GM12878 (cell line): Measurements from ENCODE around the gene KCNK5. TPM values are rescaled to one million over a fixed set of nuclear protein-coding genes. Genes with fewer than 3 reads are reported as not detected.
A peak's percentile ranks its signal among the peaks of the same experiment; 100 is the strongest.

Experiments used
- ATAC-seq: fragments of 200-7000 bp; cut with Tn5 transposase; 3 replicates; pipeline ENCODE4 v1.9.1; 2020; ENCODE audit warnings: mild to moderate bottlenecking, moderate library complexity
- BruUV-seq: library from RNA; stranded (reverse); fragments of 400-500 nt; replicated peaks from 2 replicates; lab custom pipeline; 2021; lab: Mats Ljungman, UMichigan
- CTCF ChIA-PET: fragments of 300-600 bp; sonication (Branson Sonifier 250); formaldehyde crosslinking; extraction: SDS; loops from one replicate; lab custom pipeline; 2021; ENCODE audit warnings: inconsistent platforms; lab: Yijun Ruan, JAX
- POLR2A ChIA-PET: fragments of 350-600 bp; formaldehyde crosslinking; extraction: SDS; loops from one replicate; lab custom pipeline; 2021; ENCODE audit warnings: inconsistent platforms; lab: Charles Lee
- RAD21 ChIA-PET: fragments of 300-600 bp; sonication (Branson Sonifier 250); formaldehyde crosslinking; loops from one replicate; lab custom pipeline; 2023; ENCODE audit warnings: antibody characterized with exemption; ENCODE audit not compliant: unreplicated experiment; lab: Charles Lee
- SMC1A ChIA-PET: fragments of 300-600 bp; sonication (Branson Sonifier 250); formaldehyde crosslinking; loops from one replicate; lab custom pipeline; 2023; ENCODE audit not compliant: unreplicated experiment, uncharacterized antibody; lab: Charles Lee
- DNase-seq: peaks from one replicate; pipeline ENCODE4 v3.0.0-alpha.2; 2011; ENCODE audit warnings: low read depth, low spot score
- FAIRE-seq: peaks from 3 replicates; lab custom pipeline; 2011; peaks lifted over from hg19 to GRCh38; lab: Jason Lieb, UNC
- H2AFZ ChIP-seq: 2 replicates; pipeline ENCODE4 v1.6.0; 2011; ENCODE audit warnings: low read depth, low read length, control low read depth; ENCODE audit not compliant: control insufficient read depth
- H3K27ac ChIP-seq: 2 replicates; pipeline ENCODE4 v1.5.1; 2011; ENCODE audit warnings: control low read depth; ENCODE audit not compliant: control insufficient read depth, insufficient read depth
- H3K27me3 ChIP-seq, 2 experiments: replicated peaks in 1 of 2; 2 replicates each; pipeline versions ENCODE4 v1.6.0 to v1.6.1; 2011; ENCODE audit warnings: low read length in 1 of 2; ENCODE audit not compliant: control insufficient read depth in 2 of 2, insufficient read depth in 2 of 2
- H3K36me3 ChIP-seq, 2 experiments: 2 replicates each; pipeline ENCODE4 v1.5.1; 2011; ENCODE audit warnings: low read length in 1 of 2; ENCODE audit not compliant: control insufficient read depth in 2 of 2, insufficient read depth in 2 of 2
- H3K4me1 ChIP-seq: 2 replicates; pipeline ENCODE4 v1.6.1; 2011; ENCODE audit warnings: mild to moderate bottlenecking, low read length, moderate library complexity, mixed read lengths; ENCODE audit not compliant: control insufficient read depth, insufficient read depth
- H3K4me2 ChIP-seq: 2 replicates; pipeline ENCODE4 v1.6.0; 2011; ENCODE audit warnings: control low read depth; ENCODE audit not compliant: control insufficient read depth, insufficient read depth
- H3K4me3 ChIP-seq: fragments of 200-600 bp; sonication (generic); 2 replicates; pipeline ENCODE4 v1.5.1; 2016
- H3K79me2 ChIP-seq: 2 replicates; pipeline ENCODE4 v1.6.0; 2011; ENCODE audit warnings: low read length; ENCODE audit not compliant: control insufficient read depth, insufficient read depth
- H3K9ac ChIP-seq: 2 replicates; pipeline ENCODE4 v1.8.0; 2011; ENCODE audit warnings: low read length, control low read depth, mixed read lengths; ENCODE audit not compliant: control insufficient read depth, insufficient read depth
- H3K9me3 ChIP-seq: replicated peaks from 3 replicates; pipeline ENCODE4 v1.5.1; 2011; ENCODE audit warnings: mild to moderate bottlenecking, low read length; ENCODE audit not compliant: control insufficient read depth, insufficient read depth
- H4K20me1 ChIP-seq: 2 replicates; pipeline ENCODE4 v1.6.0; 2011; ENCODE audit not compliant: control insufficient read depth, insufficient read depth
- FOXM1 ChIP-seq: IDR thresholded peaks from 2 replicates; pipeline ENCODE4 v1.6.1; 2012; ENCODE audit warnings: low read depth, mild to moderate bottlenecking, inconsistent platforms, low read length, moderate library complexity
- JUND ChIP-seq: IDR thresholded peaks from 2 replicates; pipeline ENCODE4 v1.6.1; 2012; ENCODE audit warnings: low read depth, mild to moderate bottlenecking, low read length, improper control_type of control experiment, moderate library complexity
- KLF5 ChIP-seq: fragments of 450-650 bp; IDR thresholded peaks from 2 replicates; pipeline ENCODE4 v1.6.1; 2014; ENCODE audit warnings: mild to moderate bottlenecking; ENCODE audit not compliant: partially characterized antibody
- SPI1 ChIP-seq: IDR thresholded peaks from 2 replicates; pipeline ENCODE4 v1.6.1; 2011; ENCODE audit warnings: low read depth, mild to moderate bottlenecking, low read length, moderate library complexity, borderline replicate concordance; ENCODE audit not compliant: insufficient read depth
- SUZ12 ChIP-seq: fragments of 200-600 bp; sonication (generic); IDR thresholded peaks from one replicate; pipeline ENCODE4 v1.6.1; 2018; ENCODE audit warnings: antibody characterized with exemption, mild to moderate bottlenecking; ENCODE audit not compliant: unreplicated experiment
- WGBS: methylation state at CpG from one replicate; pipeline ENCODE4 v1.1.6; 2016; ENCODE audit warnings: low lambda C conversion rate; ENCODE audit not compliant: insufficient replicate concordance, insufficient coverage; ENCODE audit errors: missing lambda C conversion rate; 5-methylcytosine and 5-hydroxymethylcytosine counted together
- in situ Hi-C: fragments of 300-500 bp; cut with MboI; formaldehyde crosslinking; loops from 9 replicates; pipeline ENCODE4 v1.14.3; 2018; ENCODE audit warnings: mixed read lengths
- intact Hi-C: fragments of 100-400 bp; cut with micrococcal nuclease; formaldehyde crosslinking; loops from one replicate; pipeline ENCODE4 v1.14.2; 2022; ENCODE audit not compliant: unreplicated experiment
- polyA plus RNA-seq, 11 experiments: library from polyadenylated mRNA; depleted of rRNA in 4 of 11; unstranded in 6 of 11; stranded (reverse) in 5 of 11; fragments of >200 nt; fragmentation: Nextera tagmentation in 4 of 11; fragmentation: Illumina TruSeq in 1 of 11; extraction: Ambion mirVana in 4 of 11; extraction: Trizol in 1 of 11; gene quantifications; 1 replicate in 1 of 11; 2 replicates in 10 of 11; pipeline versions ENCODE4 v1.2.1 to v1.2.3, GENCODE V29; 2011 to 2016; ENCODE audit warnings: inconsistent platforms in 2 of 11, missing spikeins in 2 of 11, low read depth in 1 of 11
- total RNA-seq, 4 experiments: library from RNA; depleted of rRNA in 3 of 4; stranded (reverse); fragments of >200 nt in 3 of 4; fragmentation: Illumina TruSeq in 1 of 4; extraction: Trizol in 1 of 4; gene quantifications; 2 replicates each; pipeline versions ENCODE4 v1.2.1 to v1.2.3, GENCODE V29; 2013 to 2021
- TF ChIP-seq, protein P1 (sequence below): fragments of 450-650 bp; IDR thresholded peaks from 2 replicates; pipeline ENCODE4 v1.6.1; 2017; ENCODE audit warnings: mild to moderate bottlenecking, moderate library complexity
- TF ChIP-seq, protein P2 (sequence below): fragments of 450-650 bp; IDR thresholded peaks from 2 replicates; pipeline ENCODE4 v1.6.1; 2017; ENCODE audit warnings: mild to moderate bottlenecking, moderate library complexity

KCNK5 gene
- total and polyA plus RNA-seq, 10 of the 15 experiments (the other 5 are each of a cell fraction or from before 2014, with no cell fraction given), result 0.11 to 4.2 (median 2.1) TPM

DNA sequence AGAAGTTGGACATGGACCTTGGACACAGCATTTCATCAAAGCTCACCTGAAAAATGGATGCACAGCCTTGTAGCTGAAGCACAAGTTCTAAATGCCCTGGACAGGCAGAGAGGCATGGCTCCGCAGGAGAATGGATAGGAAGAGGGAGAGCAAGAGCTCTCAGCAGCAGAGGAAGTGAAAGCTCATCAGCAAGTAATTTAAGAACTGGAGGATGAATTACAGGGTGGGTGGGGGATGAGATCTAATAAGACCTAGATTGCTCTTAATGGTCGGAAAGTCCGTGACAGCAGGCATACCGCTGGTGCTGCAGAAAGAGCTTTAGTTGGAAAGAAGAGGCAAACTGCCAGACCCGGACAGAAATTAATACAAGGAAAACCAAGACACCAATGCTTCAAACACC is 77.0 kb downstream of the KCNK5 start:
- SMC1A ChIA-PET, result interaction anchor here (0.9 to 1.2 kb wide), 6 partner anchors 14 to 154 kb away, joined by 3 to 5 read pairs (median 3); no protein-coding TSS in a partner anchor
- no peak overlapping the region for H3K4me2 ChIP-seq
- no peak overlapping the region for H3K27ac ChIP-seq
- no TSS peak for BruUV-seq
- no peaks in the 10 kb centered on the region for H3K79me2 ChIP-seq
- TF ChIP-seq SPI1 (peak; percentile 48; the same call in 1 of the 2 replicates), KLF5 (no peak)
- TF ChIP-seq, all 136 proteins: peak for 1
- ATAC-seq (no peak), DNase-seq (no peak), FAIRE-seq (no peak)
- ChIA-PET RAD21 (interaction anchor here (1.0 to 1.3 kb wide), 4 partner anchors 14 to 158 kb away, joined by 3 to 6 read pairs (median 4); no protein-coding TSS in a partner anchor), CTCF (interaction anchor here (0.6 to 1.6 kb wide), 4 partner anchors 11 to 201 kb away, joined by 3 to 6 read pairs (median 4); no protein-coding TSS in a partner anchor), POLR2A (no interaction called here)
- no peak overlapping the region for H3K4me3 ChIP-seq
- no peaks in the 10 kb centered on the region for H3K4me1 ChIP-seq
- H3K27me3 ChIP-seq, result peaks cover 0 to 2% of the 10 kb centered on the region in 2 experiments; a peak in 2 of 4 replicates
- no peaks in the 10 kb centered on the region for H4K20me1 ChIP-seq
- no peaks in the 10 kb centered on the region for H3K9me3 ChIP-seq
- H2AFZ ChIP-seq, result no peak overlapping the region
- 4% methylated on average over 5 of the region's 5 CpGs for WGBS
- in situ Hi-C loops, result no loop called here
- intact Hi-C loops, result loop anchor here (10.0 kb wide), 1 partner anchor 157 kb away; no protein-coding TSS in a partner anchor
- H3K36me3 ChIP-seq, result no peaks in the 10 kb centered on the region
- H3K9ac ChIP-seq, result no peak overlapping the region

DNA sequence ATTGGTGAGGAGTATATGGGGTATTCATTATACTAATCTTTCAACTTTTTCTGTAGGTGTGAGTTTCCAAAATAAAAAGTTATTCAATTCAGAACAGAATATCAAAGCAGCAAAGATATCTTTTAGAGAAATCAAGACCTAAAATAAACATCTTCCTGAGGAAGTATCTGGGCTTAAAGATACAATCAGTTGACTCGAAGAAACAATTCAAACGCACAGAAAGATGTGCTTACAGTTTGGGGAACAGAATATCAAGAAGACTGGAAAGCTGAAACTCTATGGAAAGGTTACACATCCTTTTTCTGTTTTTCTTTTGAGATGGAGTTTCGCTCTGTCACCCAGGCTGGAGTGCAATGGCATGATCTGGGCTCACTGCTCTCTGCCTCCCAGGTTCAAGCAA is 78.1 kb downstream of the KCNK5 start:
- ATAC-seq, result no peak
- CTCF ChIA-PET, result interaction anchor here (1.0 to 1.6 kb wide), 3 partner anchors 12 to 152 kb away, joined by 3 to 6 read pairs (median 4); no protein-coding TSS in a partner anchor
- RAD21 ChIA-PET, result no interaction called here
- Histone ChIP-seq H3K27me3 (peaks cover 0 to 2% of the 10 kb centered on the region in 2 experiments; a peak in 2 of 4 replicates), H3K4me1 (no peaks in the 10 kb centered on the region), H3K36me3 (no peaks in the 10 kb centered on the region), H4K20me1 (no peaks in the 10 kb centered on the region), H3K9ac (no peak overlapping the region), H3K79me2 (no peaks in the 10 kb centered on the region), H3K27ac (no peak overlapping the region), H3K4me2 (no peak overlapping the region), H3K9me3 (no peaks in the 10 kb centered on the region), H3K4me3 (no peak overlapping the region), H2AFZ (no peak overlapping the region)
- in situ Hi-C loops (no loop called here), intact Hi-C loops (loop anchor here (10.0 kb wide), 1 partner anchor 156 kb away; no protein-coding TSS in a partner anchor)
- SMC1A ChIA-PET, result interaction anchor here (1.2 kb wide), 1 partner anchor 66 kb away, joined by 3 read pairs; no protein-coding TSS in a partner anchor
- no peak for DNase-seq
- no TSS peak for BruUV-seq
- no peak for FAIRE-seq
- 9% methylated on average over 3 of the region's 3 CpGs for WGBS
- POLR2A ChIA-PET, result no interaction called here
- TF ChIP-seq SUZ12 (no peak), JUND (no peak), FOXM1 (no peak)
- TF ChIP-seq, protein P1, sequence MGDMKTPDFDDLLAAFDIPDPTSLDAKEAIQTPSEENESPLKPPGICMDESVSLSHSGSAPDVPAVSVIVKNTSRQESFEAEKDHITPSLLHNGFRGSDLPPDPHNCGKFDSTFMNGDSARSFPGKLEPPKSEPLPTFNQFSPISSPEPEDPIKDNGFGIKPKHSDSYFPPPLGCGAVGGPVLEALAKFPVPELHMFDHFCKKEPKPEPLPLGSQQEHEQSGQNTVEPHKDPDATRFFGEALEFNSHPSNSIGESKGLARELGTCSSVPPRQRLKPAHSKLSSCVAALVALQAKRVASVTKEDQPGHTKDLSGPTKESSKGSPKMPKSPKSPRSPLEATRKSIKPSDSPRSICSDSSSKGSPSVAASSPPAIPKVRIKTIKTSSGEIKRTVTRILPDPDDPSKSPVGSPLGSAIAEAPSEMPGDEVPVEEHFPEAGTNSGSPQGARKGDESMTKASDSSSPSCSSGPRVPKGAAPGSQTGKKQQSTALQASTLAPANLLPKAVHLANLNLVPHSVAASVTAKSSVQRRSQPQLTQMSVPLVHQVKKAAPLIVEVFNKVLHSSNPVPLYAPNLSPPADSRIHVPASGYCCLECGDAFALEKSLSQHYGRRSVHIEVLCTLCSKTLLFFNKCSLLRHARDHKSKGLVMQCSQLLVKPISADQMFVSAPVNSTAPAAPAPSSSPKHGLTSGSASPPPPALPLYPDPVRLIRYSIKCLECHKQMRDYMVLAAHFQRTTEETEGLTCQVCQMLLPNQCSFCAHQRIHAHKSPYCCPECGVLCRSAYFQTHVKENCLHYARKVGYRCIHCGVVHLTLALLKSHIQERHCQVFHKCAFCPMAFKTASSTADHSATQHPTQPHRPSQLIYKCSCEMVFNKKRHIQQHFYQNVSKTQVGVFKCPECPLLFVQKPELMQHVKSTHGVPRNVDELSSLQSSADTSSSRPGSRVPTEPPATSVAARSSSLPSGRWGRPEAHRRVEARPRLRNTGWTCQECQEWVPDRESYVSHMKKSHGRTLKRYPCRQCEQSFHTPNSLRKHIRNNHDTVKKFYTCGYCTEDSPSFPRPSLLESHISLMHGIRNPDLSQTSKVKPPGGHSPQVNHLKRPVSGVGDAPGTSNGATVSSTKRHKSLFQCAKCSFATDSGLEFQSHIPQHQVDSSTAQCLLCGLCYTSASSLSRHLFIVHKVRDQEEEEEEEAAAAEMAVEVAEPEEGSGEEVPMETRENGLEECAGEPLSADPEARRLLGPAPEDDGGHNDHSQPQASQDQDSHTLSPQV, result no peak
- TF ChIP-seq, protein P2, sequence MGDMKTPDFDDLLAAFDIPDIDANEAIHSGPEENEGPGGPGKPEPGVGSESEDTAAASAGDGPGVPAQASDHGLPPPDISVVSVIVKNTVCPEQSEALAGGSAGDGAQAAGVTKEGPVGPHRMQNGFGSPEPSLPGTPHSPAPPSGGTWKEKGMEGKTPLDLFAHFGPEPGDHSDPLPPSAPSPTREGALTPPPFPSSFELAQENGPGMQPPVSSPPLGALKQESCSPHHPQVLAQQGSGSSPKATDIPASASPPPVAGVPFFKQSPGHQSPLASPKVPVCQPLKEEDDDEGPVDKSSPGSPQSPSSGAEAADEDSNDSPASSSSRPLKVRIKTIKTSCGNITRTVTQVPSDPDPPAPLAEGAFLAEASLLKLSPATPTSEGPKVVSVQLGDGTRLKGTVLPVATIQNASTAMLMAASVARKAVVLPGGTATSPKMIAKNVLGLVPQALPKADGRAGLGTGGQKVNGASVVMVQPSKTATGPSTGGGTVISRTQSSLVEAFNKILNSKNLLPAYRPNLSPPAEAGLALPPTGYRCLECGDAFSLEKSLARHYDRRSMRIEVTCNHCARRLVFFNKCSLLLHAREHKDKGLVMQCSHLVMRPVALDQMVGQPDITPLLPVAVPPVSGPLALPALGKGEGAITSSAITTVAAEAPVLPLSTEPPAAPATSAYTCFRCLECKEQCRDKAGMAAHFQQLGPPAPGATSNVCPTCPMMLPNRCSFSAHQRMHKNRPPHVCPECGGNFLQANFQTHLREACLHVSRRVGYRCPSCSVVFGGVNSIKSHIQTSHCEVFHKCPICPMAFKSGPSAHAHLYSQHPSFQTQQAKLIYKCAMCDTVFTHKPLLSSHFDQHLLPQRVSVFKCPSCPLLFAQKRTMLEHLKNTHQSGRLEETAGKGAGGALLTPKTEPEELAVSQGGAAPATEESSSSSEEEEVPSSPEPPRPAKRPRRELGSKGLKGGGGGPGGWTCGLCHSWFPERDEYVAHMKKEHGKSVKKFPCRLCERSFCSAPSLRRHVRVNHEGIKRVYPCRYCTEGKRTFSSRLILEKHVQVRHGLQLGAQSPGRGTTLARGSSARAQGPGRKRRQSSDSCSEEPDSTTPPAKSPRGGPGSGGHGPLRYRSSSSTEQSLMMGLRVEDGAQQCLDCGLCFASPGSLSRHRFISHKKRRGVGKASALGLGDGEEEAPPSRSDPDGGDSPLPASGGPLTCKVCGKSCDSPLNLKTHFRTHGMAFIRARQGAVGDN, result no peak
